Stimulated activated naive CD8-positive, alpha-beta T cell treated with anti-CD3 and anti-CD28 coated beads, Interleukin-15, Interleukin-2, amounts not matched to agents 100 ng/mL and 50 ng/mL, for 24 hours (primary cell): ENCODE data around the gene EFNA5.

Experiments used
- H3K27ac Mint-ChIP-seq: one replicate; pipeline ENCODE4 v1.8.0; 2021; ENCODE audit warnings: mild to moderate bottlenecking, mixed read lengths
- H3K27me3 Mint-ChIP-seq: one replicate; pipeline ENCODE4 v1.8.0; 2021; ENCODE audit warnings: mixed read lengths
- H3K36me3 Mint-ChIP-seq: one replicate; pipeline ENCODE4 v1.8.0; 2021; ENCODE audit warnings: low read depth, mixed read lengths
- H3K4me1 Mint-ChIP-seq: one replicate; pipeline ENCODE4 v1.8.0; 2021; ENCODE audit warnings: low read depth, mixed read lengths
- H3K4me3 Mint-ChIP-seq: one replicate; pipeline ENCODE4 v1.8.0; 2021; ENCODE audit warnings: mild to moderate bottlenecking, mixed read lengths
- H3K9me3 Mint-ChIP-seq: one replicate; pipeline ENCODE4 v1.8.0; 2021; ENCODE audit warnings: mixed read lengths

EFNA5 gene

GRCh38 chr5:107565791-107566767 lies 104.7 kb downstream of the EFNA5 start:
- H3K27me3 Mint-ChIP-seq = peaks cover 16% of the 10 kb centered on the region
- H3K4me1 Mint-ChIP-seq = peaks cover 5% of the 10 kb centered on the region
- H3K9me3 Mint-ChIP-seq = no peaks in the 10 kb centered on the region
- no peaks in the 10 kb centered on the region for H3K36me3 Mint-ChIP-seq
- H3K4me3 Mint-ChIP-seq = no peak overlapping the region
- no peak overlapping the region for H3K27ac Mint-ChIP-seq

GRCh38 chr5:107564931-107565372 lies 105.8 kb downstream of the EFNA5 start:
- Mint-ChIP-seq H3K27ac (no peak overlapping the region), H3K4me1 (no peaks in the 10 kb centered on the region), H3K36me3 (no peaks in the 10 kb centered on the region)

GRCh38 chr5:107563959-107564544 lies 106.7 kb downstream of the EFNA5 start:
- Mint-ChIP-seq H3K9me3 (no peaks in the 10 kb centered on the region), H3K36me3 (no peaks in the 10 kb centered on the region), H3K4me3 (no peak overlapping the region), H3K27me3 (peaks cover 13% of the 10 kb centered on the region), H3K4me1 (no peaks in the 10 kb centered on the region), H3K27ac (no peak overlapping the region)

More at GRCh38 chr5:107564931-107565372, 105.8 kb downstream of the EFNA5 start:
- H3K27me3 Mint-ChIP-seq = peaks cover 13% of the 10 kb centered on the region
- H3K4me3 Mint-ChIP-seq = no peak overlapping the region
- H3K9me3 Mint-ChIP-seq = no peaks in the 10 kb centered on the region

GRCh38 chr5:107560377-107560776 lies 110.4 kb downstream of the EFNA5 start:
- no peaks in the 10 kb centered on the region for H3K4me1 Mint-ChIP-seq
- H3K36me3 Mint-ChIP-seq = no peaks in the 10 kb centered on the region
- no peaks in the 10 kb centered on the region for H3K9me3 Mint-ChIP-seq
- peaks cover 12% of the 10 kb centered on the region for H3K27me3 Mint-ChIP-seq
- no peak overlapping the region for H3K27ac Mint-ChIP-seq
- no peak overlapping the region for H3K4me3 Mint-ChIP-seq

- H3K36me3 Mint-ChIP-seq = no peaks in the 10 kb centered on the region
- no peak overlapping the region for H3K4me3 Mint-ChIP-seq
- no peaks in the 10 kb centered on the region for H3K9me3 Mint-ChIP-seq
- no peaks in the 10 kb centered on the region for H3K4me1 Mint-ChIP-seq
- peaks cover 8% of the 10 kb centered on the region for H3K27me3 Mint-ChIP-seq
- no peak overlapping the region for H3K27ac Mint-ChIP-seq
Observed at GRCh38 chr5:107558823-107559375, 111.8 kb downstream of the EFNA5 start.

- peaks cover 6% of the 10 kb centered on the region for H3K27me3 Mint-ChIP-seq
- no peak overlapping the region for H3K27ac Mint-ChIP-seq
- H3K9me3 Mint-ChIP-seq = no peaks in the 10 kb centered on the region
- H3K4me1 Mint-ChIP-seq = no peaks in the 10 kb centered on the region
- H3K36me3 Mint-ChIP-seq = no peaks in the 10 kb centered on the region
- H3K4me3 Mint-ChIP-seq = no peak overlapping the region
Observed at GRCh38 chr5:107557051-107557658, 113.6 kb downstream of the EFNA5 start.

- H3K27me3 Mint-ChIP-seq = peaks cover 5% of the 10 kb centered on the region
- no peaks in the 10 kb centered on the region for H3K4me1 Mint-ChIP-seq
- no peak overlapping the region for H3K27ac Mint-ChIP-seq
- no peaks in the 10 kb centered on the region for H3K9me3 Mint-ChIP-seq
- H3K4me3 Mint-ChIP-seq = no peak overlapping the region
- H3K36me3 Mint-ChIP-seq = no peaks in the 10 kb centered on the region
Observed at GRCh38 chr5:107556575-107556974, 114.2 kb downstream of the EFNA5 start.

- H3K4me3 Mint-ChIP-seq = no peak overlapping the region
- H3K4me1 Mint-ChIP-seq = no peaks in the 10 kb centered on the region
- no peaks in the 10 kb centered on the region for H3K9me3 Mint-ChIP-seq
- H3K36me3 Mint-ChIP-seq = no peaks in the 10 kb centered on the region
- no peak overlapping the region for H3K27ac Mint-ChIP-seq
- peaks cover 5% of the 10 kb centered on the region for H3K27me3 Mint-ChIP-seq
Observed at GRCh38 chr5:107555425-107556090, 115.2 kb downstream of the EFNA5 start.

GRCh38 chr5:107554776-107555424 lies 115.8 kb downstream of the EFNA5 start:
- no peak overlapping the region for H3K4me3 Mint-ChIP-seq
- peaks cover 5% of the 10 kb centered on the region for H3K27me3 Mint-ChIP-seq
- H3K27ac Mint-ChIP-seq = no peak overlapping the region
- H3K36me3 Mint-ChIP-seq = no peaks in the 10 kb centered on the region
- no peaks in the 10 kb centered on the region for H3K9me3 Mint-ChIP-seq
- no peaks in the 10 kb centered on the region for H3K4me1 Mint-ChIP-seq

- Mint-ChIP-seq H3K36me3 (no peaks in the 10 kb centered on the region), H3K4me1 (no peaks in the 10 kb centered on the region), H3K4me3 (no peak overlapping the region), H3K27ac (no peak overlapping the region), H3K27me3 (peaks cover 5% of the 10 kb centered on the region), H3K9me3 (no peaks in the 10 kb centered on the region)
Observed at GRCh38 chr5:107553117-107553555, 117.6 kb downstream of the EFNA5 start.

- H3K27me3 Mint-ChIP-seq = peaks cover 5% of the 10 kb centered on the region
- H3K4me1 Mint-ChIP-seq = no peaks in the 10 kb centered on the region
- H3K4me3 Mint-ChIP-seq = no peak overlapping the region
- no peaks in the 10 kb centered on the region for H3K9me3 Mint-ChIP-seq
- H3K36me3 Mint-ChIP-seq = no peaks in the 10 kb centered on the region
- H3K27ac Mint-ChIP-seq = no peak overlapping the region
Observed at GRCh38 chr5:107551088-107551487, 119.6 kb downstream of the EFNA5 start.

GRCh38 chr5:107549567-107549966 lies 121.2 kb downstream of the EFNA5 start:
- no peaks in the 10 kb centered on the region for H3K36me3 Mint-ChIP-seq
- no peaks in the 10 kb centered on the region for H3K27me3 Mint-ChIP-seq
- H3K4me1 Mint-ChIP-seq = no peaks in the 10 kb centered on the region
- no peaks in the 10 kb centered on the region for H3K9me3 Mint-ChIP-seq
- no peak overlapping the region for H3K4me3 Mint-ChIP-seq
- H3K27ac Mint-ChIP-seq = no peak overlapping the region

GRCh38 chr5:107548477-107548876 lies 122.3 kb downstream of the EFNA5 start:
- Mint-ChIP-seq H3K27me3 (no peaks in the 10 kb centered on the region), H3K4me1 (no peaks in the 10 kb centered on the region), H3K9me3 (no peaks in the 10 kb centered on the region), H3K4me3 (no peak overlapping the region), H3K27ac (no peak overlapping the region), H3K36me3 (no peaks in the 10 kb centered on the region)

- no peaks in the 10 kb centered on the region for H3K9me3 Mint-ChIP-seq
- no peak overlapping the region for H3K4me3 Mint-ChIP-seq
- no peaks in the 10 kb centered on the region for H3K27me3 Mint-ChIP-seq
- H3K27ac Mint-ChIP-seq = no peak overlapping the region
- H3K36me3 Mint-ChIP-seq = no peaks in the 10 kb centered on the region
- no peaks in the 10 kb centered on the region for H3K4me1 Mint-ChIP-seq
Observed at GRCh38 chr5:107546719-107547118, 124.0 kb downstream of the EFNA5 start.
